Body of pancreas (tissue), 4 donors: Measurements from ENCODE around the gene PIK3R5.

Source experiments
- POLR2A ChIP-seq, 3 donors: fragments of 450-650 bp; IDR thresholded peaks; one replicate each; pipeline ENCODE4 v1.6.1; 2016; ENCODE audit warnings: antibody characterized with exemption in 3 of 3, mild to moderate bottlenecking in 2 of 3
- TF ChIP-seq, protein P1 (sequence below), 7 experiments: fragments of 450-650 bp in 4 of 7; fragments of 200-600 bp in 3 of 7; sonication (generic) in 3 of 7; IDR thresholded peaks; one replicate each; pipeline ENCODE4 v1.5.1; 2016 to 2019; ENCODE audit warnings: antibody characterized with exemption in 7 of 7

DNA sequence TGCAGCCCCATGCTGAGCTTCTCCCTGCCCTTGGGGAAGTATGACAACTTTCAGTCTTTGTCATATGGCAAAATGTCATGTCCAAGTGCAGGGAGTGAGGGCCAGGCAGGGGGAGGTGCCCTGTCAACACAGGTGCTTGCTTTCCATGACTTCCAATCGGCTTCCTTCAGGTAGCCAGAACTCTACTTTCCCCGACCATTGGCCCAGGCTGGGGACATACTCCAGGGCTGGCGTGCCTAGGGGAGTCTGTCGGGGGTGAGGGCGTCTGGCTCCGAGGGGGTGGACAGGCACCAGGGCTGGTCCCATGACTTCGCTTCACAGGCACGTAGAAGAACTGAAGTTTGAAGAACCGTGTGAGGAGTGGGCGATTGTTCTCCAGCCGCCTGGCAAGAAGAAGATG is 78.2 kb downstream of the PIK3R5 start:
- TF ChIP-seq, protein P1, sequence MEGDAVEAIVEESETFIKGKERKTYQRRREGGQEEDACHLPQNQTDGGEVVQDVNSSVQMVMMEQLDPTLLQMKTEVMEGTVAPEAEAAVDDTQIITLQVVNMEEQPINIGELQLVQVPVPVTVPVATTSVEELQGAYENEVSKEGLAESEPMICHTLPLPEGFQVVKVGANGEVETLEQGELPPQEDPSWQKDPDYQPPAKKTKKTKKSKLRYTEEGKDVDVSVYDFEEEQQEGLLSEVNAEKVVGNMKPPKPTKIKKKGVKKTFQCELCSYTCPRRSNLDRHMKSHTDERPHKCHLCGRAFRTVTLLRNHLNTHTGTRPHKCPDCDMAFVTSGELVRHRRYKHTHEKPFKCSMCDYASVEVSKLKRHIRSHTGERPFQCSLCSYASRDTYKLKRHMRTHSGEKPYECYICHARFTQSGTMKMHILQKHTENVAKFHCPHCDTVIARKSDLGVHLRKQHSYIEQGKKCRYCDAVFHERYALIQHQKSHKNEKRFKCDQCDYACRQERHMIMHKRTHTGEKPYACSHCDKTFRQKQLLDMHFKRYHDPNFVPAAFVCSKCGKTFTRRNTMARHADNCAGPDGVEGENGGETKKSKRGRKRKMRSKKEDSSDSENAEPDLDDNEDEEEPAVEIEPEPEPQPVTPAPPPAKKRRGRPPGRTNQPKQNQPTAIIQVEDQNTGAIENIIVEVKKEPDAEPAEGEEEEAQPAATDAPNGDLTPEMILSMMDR (IDR thresholded peaks at IDR 0.05) = no peak
- TF ChIP-seq POLR2A (IDR thresholded peaks at IDR 0.05) = no peak
